ENCODE results near the gene RPAP2.

DNA sequence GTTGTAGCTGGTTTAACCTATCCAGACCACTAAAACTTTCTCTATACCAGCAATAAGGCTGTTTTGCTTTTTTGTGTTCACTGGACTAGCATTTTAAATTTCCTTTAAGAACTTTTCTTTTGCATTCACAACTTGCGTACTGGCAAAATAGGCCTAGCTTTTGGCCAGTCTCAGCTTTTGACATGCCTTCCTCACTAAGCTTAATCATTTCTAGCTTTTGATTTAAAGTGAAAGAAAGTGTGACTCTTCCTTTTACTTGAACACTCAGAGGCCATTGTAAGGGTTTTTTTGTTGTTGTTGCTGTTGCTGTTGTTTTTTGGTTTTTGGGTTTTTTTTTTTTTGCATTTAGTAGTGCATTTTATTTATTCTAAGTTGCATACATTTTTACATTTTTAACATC, 15.2 kb downstream of the RPAP2 start:
- TF ChIP-seq, protein P1, sequence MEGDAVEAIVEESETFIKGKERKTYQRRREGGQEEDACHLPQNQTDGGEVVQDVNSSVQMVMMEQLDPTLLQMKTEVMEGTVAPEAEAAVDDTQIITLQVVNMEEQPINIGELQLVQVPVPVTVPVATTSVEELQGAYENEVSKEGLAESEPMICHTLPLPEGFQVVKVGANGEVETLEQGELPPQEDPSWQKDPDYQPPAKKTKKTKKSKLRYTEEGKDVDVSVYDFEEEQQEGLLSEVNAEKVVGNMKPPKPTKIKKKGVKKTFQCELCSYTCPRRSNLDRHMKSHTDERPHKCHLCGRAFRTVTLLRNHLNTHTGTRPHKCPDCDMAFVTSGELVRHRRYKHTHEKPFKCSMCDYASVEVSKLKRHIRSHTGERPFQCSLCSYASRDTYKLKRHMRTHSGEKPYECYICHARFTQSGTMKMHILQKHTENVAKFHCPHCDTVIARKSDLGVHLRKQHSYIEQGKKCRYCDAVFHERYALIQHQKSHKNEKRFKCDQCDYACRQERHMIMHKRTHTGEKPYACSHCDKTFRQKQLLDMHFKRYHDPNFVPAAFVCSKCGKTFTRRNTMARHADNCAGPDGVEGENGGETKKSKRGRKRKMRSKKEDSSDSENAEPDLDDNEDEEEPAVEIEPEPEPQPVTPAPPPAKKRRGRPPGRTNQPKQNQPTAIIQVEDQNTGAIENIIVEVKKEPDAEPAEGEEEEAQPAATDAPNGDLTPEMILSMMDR (IDR thresholded peaks at IDR 0.05) = no peak
- TF ChIP-seq OVOL2 (CRISPR knock-in tag; IDR thresholded peaks at IDR 0.05; ENCODE audit: borderline replicate concordance) (no peak), CREM (CRISPR knock-in tag; IDR thresholded peaks at IDR 0.05) (no peak), HMGXB4 (CRISPR knock-in tag; IDR thresholded peaks at IDR 0.05) (no peak), USF2 (CRISPR knock-in tag; IDR thresholded peaks at IDR 0.05) (no peak), ZNF121 (CRISPR knock-in tag; IDR thresholded peaks at IDR 0.05) (no peak), SP1 (CRISPR knock-in tag; conservative IDR thresholded peaks at IDR 0.05) (no peak), NR2C2 (CRISPR knock-in tag; IDR thresholded peaks at IDR 0.05) (no peak), TEAD4 (CRISPR knock-in tag; IDR thresholded peaks at IDR 0.05) (no peak), NFE2L1 (CRISPR knock-in tag; IDR thresholded peaks at IDR 0.05) (no peak), SOX15 (CRISPR knock-in tag; IDR thresholded peaks at IDR 0.05) (no peak)
- TF ChIP-seq, protein P2, sequence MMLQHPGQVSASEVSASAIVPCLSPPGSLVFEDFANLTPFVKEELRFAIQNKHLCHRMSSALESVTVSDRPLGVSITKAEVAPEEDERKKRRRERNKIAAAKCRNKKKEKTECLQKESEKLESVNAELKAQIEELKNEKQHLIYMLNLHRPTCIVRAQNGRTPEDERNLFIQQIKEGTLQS (CRISPR knock-in tag; conservative IDR thresholded peaks at IDR 0.05) = no peak
- TF ChIP-seq, protein P3, sequence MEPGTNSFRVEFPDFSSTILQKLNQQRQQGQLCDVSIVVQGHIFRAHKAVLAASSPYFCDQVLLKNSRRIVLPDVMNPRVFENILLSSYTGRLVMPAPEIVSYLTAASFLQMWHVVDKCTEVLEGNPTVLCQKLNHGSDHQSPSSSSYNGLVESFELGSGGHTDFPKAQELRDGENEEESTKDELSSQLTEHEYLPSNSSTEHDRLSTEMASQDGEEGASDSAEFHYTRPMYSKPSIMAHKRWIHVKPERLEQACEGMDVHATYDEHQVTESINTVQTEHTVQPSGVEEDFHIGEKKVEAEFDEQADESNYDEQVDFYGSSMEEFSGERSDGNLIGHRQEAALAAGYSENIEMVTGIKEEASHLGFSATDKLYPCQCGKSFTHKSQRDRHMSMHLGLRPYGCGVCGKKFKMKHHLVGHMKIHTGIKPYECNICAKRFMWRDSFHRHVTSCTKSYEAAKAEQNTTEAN (CRISPR knock-in tag; IDR thresholded peaks at IDR 0.05) = no peak

Data from WTC11 (cell line).